ENCODE measurements around the gene CATSPER3. TPM values are rescaled to one million over a fixed set of nuclear protein-coding genes. Genes with fewer than 3 reads are reported as not detected.

The CATSPER3 gene
- total and polyA plus RNA-seq, 7 donors = 0.57 to 1.4 (median 1.2) TPM; not detected in 4

DNA sequence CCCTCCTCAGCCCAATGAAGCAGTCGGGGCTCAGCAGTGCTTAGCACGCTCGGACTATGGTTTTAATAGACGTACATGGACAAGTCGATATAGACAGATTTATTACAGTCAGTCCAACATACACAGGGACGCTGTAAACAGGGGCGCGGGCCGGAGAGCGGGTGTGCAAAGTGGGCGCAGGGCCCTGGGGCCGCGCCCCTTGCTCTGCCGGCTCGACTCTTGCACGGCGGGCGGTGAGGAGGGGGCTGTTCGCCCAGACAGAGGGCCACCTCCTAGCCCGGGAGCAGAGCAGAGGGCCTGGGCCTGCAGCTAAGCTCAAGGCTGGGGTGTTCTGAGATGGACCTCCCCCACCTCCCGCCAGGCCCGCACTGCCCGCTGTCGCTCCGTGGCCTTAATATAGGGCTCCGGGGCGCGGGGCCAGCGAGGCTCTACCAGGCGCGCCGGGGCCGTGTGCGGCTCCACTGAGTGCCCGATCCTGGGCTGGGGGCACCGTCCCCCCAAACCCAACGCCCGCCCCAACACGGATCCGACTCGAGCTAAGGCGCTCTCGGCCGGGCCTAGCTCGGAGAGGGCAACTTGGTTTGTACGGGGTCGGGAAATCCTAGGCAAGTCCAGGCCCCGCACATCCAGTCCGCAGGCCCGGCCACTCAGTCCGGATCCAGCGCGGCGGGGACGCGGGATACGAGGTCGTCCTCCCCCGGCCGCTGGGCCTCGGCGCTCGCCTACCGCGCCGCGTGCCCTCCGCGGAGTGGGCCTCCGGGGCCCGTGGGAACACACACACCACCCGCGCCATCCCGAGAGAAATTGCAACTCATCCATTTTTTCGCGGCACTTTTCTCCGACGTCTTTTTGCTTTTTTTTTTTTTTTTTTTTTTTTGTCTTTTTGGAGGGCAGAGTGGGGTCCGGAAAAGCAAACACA, 60.2 kb downstream of the CATSPER3 start:
- no peak overlapping the region for H3K4me3 ChIP-seq
- no peaks in the 10 kb centered on the region for H3K9me3 ChIP-seq
- H3K27me3 ChIP-seq = peaks cover 58 to 67% (median 66%) of the 10 kb centered on the region in 3 donors
- peak overlapping the region in 1 of 4 donors; percentile 19 for H3K27ac ChIP-seq
- WGBS, 2 donors = 15 to 18% methylated on average over 79 of the region's 79 CpGs
- H3K36me3 ChIP-seq = no peaks in the 10 kb centered on the region
- H3K4me1 ChIP-seq = peaks cover 0 to 40% (median 36%) of the 10 kb centered on the region in 4 donors
- intact Hi-C loops (cut with DNase I) = no loop called here
- no peak for TF ChIP-seq POLR2A (IDR thresholded peaks at IDR 0.05)
- TF ChIP-seq CTCF (IDR thresholded peaks at IDR 0.05) = no peak
- no peak for TF ChIP-seq EP300 (IDR thresholded peaks at IDR 0.05)
- TF ChIP-seq POLR2AphosphoS5 (IDR thresholded peaks at IDR 0.05) = no peak
- no peak for DNase-seq

- Histone ChIP-seq H3K4me1 (peaks cover 0 to 50% (median 45%) of the 10 kb centered on the region in 4 donors), H3K4me3 (no peak overlapping the region), H3K27ac (peak overlapping the region in 1 of 4 donors; percentile 34), H3K27me3 (peaks cover 67 to 77% (median 75%) of the 10 kb centered on the region in 3 donors), H3K9me3 (no peaks in the 10 kb centered on the region), H3K36me3 (no peaks in the 10 kb centered on the region)
- WGBS, 2 donors = 14 to 20% methylated on average over 62 of the region's 62 CpGs
- no peak for TF ChIP-seq POLR2A (IDR thresholded peaks at IDR 0.05)
- TF ChIP-seq EP300 (IDR thresholded peaks at IDR 0.05) = no peak
- TF ChIP-seq POLR2AphosphoS5 (IDR thresholded peaks at IDR 0.05) = no peak
- TF ChIP-seq CTCF (IDR thresholded peaks at IDR 0.05) = no peak
- peak; percentile 64 for DNase-seq
- intact Hi-C loops (cut with DNase I) = no loop called here
Measured at GRCh38 chr5:135028791-135029476, 61.2 kb downstream of the CATSPER3 start.

- Histone ChIP-seq H3K4me1 (peaks cover 0 to 57% (median 52%) of the 10 kb centered on the region in 4 donors), H3K36me3 (no peaks in the 10 kb centered on the region), H3K27ac (peak overlapping the region in 1 of 4 donors; percentile 71), H3K27me3 (peaks cover 73 to 84% (median 82%) of the 10 kb centered on the region in 3 donors), H3K9me3 (no peaks in the 10 kb centered on the region), H3K4me3 (no peak overlapping the region)
- intact Hi-C loops (cut with DNase I) = loop anchor here (5.0 kb wide), 1 partner anchor 163 kb away; no protein-coding TSS in a partner anchor
- no peak for TF ChIP-seq CTCF (IDR thresholded peaks at IDR 0.05)
- no peak for TF ChIP-seq POLR2A (IDR thresholded peaks at IDR 0.05)
- TF ChIP-seq POLR2AphosphoS5 (IDR thresholded peaks at IDR 0.05) = peak in 3 of 4 donors; percentile 18 to 74 (median 40)
- DNase-seq = no peak
- WGBS, 2 donors = 19 to 21% methylated on average over 15 of the region's 15 CpGs
Measured at GRCh38 chr5:135029477-135030122, 61.9 kb downstream of the CATSPER3 start.

GRCh38 chr5:135030123-135030955, 62.6 kb downstream of the CATSPER3 start:
- H3K27ac ChIP-seq = peak overlapping the region in 1 of 4 donors; percentile 71

More at GRCh38 chr5:135030123-135030955, 62.6 kb downstream of the CATSPER3 start:
- H3K36me3 ChIP-seq = no peaks in the 10 kb centered on the region
- peaks cover 0 to 58% (median 52%) of the 10 kb centered on the region in 4 donors for H3K4me1 ChIP-seq
- DNase-seq = no peak
- TF ChIP-seq EP300 (IDR thresholded peaks at IDR 0.05) = no peak
- TF ChIP-seq CTCF (IDR thresholded peaks at IDR 0.05) = no peak
- no peak for TF ChIP-seq POLR2A (IDR thresholded peaks at IDR 0.05)
- TF ChIP-seq POLR2AphosphoS5 (IDR thresholded peaks at IDR 0.05) = no peak
- H3K4me3 ChIP-seq = peak overlapping the region in 3 of 4 donors; percentile 17 to 30 (median 19)
- intact Hi-C loops (cut with DNase I) = loop anchor here (5.0 kb wide), 1 partner anchor 162 kb away; no protein-coding TSS in a partner anchor
- H3K9me3 ChIP-seq = no peaks in the 10 kb centered on the region
- peaks cover 75 to 91% (median 89%) of the 10 kb centered on the region in 3 donors for H3K27me3 ChIP-seq
- WGBS, 2 donors = 9 to 12% methylated on average over 13 of the region's 13 CpGs
